Measurements from ENCODE around the gene KIF26A. TPM values are rescaled to one million over a fixed set of nuclear protein-coding genes. Genes with fewer than 3 reads are reported as not detected.

KIF26A gene
- total RNA-seq, 1 donor from 2014 or later, result 0.26 TPM

DNA sequence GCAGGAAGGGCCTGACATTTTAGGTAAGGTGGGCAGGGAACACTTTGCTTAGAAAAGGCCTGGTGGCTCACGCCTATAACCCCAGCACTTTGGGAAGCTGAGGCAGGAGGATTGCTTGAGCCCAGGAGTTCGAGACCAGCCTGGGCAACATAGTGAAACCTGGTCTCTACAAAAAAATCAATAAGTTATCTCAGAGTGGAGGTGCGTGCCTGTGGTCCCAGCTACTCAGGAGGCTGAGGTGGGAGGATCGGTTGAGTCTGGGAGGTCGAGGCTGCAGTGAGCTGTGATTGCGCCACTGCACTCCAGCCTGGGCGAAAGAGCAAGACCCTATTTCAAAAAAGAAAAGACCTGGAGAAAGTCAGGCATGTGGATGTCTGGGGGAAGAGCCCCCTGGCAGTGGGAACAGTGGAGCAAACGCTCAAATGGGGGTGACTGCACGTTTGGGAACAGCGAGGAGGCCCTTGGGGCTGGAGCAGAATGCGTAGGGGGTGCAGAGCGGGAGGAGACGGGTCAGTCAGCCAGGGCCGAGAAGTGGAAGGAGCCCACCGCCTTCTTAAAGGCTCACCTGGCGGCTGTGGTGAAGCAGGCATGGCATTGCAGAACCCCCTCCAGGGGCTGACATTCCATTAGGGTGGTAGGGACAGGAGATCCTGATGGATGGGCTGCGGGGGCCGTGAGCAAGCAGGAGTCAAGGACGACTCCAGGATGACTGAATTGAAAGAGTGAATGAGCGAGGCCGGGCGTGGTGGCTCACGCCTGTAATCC lies 6.2 kb upstream of the KIF26A start:
- DNase-seq (ENCODE audit: low read depth), result no peak
- TF ChIP-seq, protein P1, sequence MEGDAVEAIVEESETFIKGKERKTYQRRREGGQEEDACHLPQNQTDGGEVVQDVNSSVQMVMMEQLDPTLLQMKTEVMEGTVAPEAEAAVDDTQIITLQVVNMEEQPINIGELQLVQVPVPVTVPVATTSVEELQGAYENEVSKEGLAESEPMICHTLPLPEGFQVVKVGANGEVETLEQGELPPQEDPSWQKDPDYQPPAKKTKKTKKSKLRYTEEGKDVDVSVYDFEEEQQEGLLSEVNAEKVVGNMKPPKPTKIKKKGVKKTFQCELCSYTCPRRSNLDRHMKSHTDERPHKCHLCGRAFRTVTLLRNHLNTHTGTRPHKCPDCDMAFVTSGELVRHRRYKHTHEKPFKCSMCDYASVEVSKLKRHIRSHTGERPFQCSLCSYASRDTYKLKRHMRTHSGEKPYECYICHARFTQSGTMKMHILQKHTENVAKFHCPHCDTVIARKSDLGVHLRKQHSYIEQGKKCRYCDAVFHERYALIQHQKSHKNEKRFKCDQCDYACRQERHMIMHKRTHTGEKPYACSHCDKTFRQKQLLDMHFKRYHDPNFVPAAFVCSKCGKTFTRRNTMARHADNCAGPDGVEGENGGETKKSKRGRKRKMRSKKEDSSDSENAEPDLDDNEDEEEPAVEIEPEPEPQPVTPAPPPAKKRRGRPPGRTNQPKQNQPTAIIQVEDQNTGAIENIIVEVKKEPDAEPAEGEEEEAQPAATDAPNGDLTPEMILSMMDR (IDR thresholded peaks at IDR 0.05; ENCODE audit: insufficient read depth, low read length, severe bottlenecking), result no peak
- no peak for FAIRE-seq
- Histone ChIP-seq H3K36me3 (ENCODE audit: control insufficient read depth, insufficient read depth, low read length) (no peaks in the 10 kb centered on the region), H3K4me3 (ENCODE audit: low read depth, low read length) (no peak overlapping the region), H3K27me3 (ENCODE audit: control insufficient read depth, insufficient read depth, low read length) (peaks cover 22% of the 10 kb centered on the region)

DNA sequence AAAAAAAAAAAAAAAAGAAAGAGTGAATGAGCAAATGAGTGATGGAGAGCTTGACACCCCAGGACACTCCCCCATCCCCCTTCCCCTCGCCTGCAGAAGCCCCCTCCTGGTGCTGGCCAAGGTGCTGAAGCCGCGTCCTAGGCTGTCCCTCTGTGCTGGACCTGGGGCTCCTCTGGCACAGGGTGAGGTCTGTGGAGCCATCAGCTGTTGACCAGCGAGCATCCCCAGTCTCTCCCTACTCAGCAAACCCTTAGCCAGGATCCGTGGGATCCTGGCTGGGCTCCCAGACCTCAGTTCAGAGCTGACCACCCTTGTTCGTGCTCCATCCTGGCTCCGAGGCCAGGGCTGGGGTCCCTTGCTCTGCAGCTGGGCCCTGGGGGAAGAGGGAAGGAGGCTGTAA lies 5.4 kb upstream of the KIF26A start:
- TF ChIP-seq, protein P1 (IDR thresholded peaks at IDR 0.05; ENCODE audit: insufficient read depth, low read length, severe bottlenecking), result no peak
- peaks cover 28% of the 10 kb centered on the region for H3K27me3 ChIP-seq (ENCODE audit: control insufficient read depth, insufficient read depth, low read length)
- no peaks in the 10 kb centered on the region for H3K36me3 ChIP-seq (ENCODE audit: control insufficient read depth, insufficient read depth, low read length)
- DNase-seq (ENCODE audit: low read depth) (no peak), FAIRE-seq (no peak)
- no peak overlapping the region for H3K4me3 ChIP-seq (ENCODE audit: low read depth, low read length)

- FAIRE-seq, result no peak
These were observed 4.9 kb upstream of the KIF26A start for GRCh38 chr14:104133496-104133895.

DNA sequence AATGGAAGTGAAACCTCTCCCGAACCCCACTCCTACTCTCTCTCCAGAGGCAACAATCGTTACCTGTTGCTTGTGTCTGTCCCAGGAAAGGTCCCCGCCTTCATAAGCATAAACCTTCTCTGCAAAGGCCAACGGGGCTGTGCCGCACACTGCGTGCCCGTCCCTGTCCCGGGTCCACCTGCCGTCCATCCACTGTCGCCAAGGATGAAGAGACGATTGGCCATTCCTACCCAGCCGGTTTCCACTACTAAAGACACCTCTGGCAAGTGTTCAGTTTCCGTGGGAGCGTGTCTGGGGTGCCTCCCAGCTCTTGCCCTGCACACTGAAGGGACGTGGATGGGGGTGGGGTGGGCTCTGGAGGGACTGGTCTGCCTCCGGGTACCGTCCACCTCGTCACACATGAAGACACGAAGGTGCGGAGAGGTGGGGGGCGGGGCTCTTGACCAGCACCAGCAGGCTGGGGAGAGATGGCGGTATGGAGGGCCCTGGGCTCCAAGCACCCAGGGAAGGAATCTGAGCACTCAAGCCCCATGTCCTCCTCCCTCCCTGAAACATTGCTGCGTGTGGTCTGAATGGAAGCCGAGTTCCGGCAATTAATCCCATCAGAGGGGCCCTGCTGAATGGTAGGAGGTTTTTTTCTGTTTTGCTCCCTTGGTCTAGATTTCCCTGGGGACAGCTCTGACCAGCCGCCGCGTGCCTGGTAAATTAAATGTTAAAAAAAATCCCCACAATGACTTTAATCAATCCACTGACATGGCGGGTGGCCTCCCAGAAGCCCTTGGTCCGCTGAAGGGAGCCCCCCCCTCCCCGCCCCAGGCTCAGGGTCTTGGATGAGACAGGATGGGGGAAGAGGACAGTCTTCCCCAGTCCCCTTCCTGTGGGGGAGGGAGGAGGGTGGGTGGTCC lies 4.1 kb upstream of the KIF26A start:
- Histone ChIP-seq H3K36me3 (ENCODE audit: control insufficient read depth, insufficient read depth, low read length) (no peaks in the 10 kb centered on the region), H3K4me3 (ENCODE audit: low read depth, low read length) (no peak overlapping the region), H3K27me3 (ENCODE audit: control insufficient read depth, insufficient read depth, low read length) (peaks cover 31% of the 10 kb centered on the region)
- FAIRE-seq, result no peak
- DNase-seq (ENCODE audit: low read depth), result no peak
- TF ChIP-seq, protein P1 (IDR thresholded peaks at IDR 0.05; ENCODE audit: insufficient read depth, low read length, severe bottlenecking), result no peak

More at GRCh38 chr14:104133496-104133895, 4.9 kb upstream of the KIF26A start:
- H3K27me3 ChIP-seq (ENCODE audit: control insufficient read depth, insufficient read depth, low read length), result peaks cover 29% of the 10 kb centered on the region
- H3K36me3 ChIP-seq (ENCODE audit: control insufficient read depth, insufficient read depth, low read length), result no peaks in the 10 kb centered on the region
- no peak for DNase-seq (ENCODE audit: low read depth)
- TF ChIP-seq, protein P1 (IDR thresholded peaks at IDR 0.05; ENCODE audit: insufficient read depth, low read length, severe bottlenecking), result no peak
- no peak overlapping the region for H3K4me3 ChIP-seq (ENCODE audit: low read depth, low read length)

DNA sequence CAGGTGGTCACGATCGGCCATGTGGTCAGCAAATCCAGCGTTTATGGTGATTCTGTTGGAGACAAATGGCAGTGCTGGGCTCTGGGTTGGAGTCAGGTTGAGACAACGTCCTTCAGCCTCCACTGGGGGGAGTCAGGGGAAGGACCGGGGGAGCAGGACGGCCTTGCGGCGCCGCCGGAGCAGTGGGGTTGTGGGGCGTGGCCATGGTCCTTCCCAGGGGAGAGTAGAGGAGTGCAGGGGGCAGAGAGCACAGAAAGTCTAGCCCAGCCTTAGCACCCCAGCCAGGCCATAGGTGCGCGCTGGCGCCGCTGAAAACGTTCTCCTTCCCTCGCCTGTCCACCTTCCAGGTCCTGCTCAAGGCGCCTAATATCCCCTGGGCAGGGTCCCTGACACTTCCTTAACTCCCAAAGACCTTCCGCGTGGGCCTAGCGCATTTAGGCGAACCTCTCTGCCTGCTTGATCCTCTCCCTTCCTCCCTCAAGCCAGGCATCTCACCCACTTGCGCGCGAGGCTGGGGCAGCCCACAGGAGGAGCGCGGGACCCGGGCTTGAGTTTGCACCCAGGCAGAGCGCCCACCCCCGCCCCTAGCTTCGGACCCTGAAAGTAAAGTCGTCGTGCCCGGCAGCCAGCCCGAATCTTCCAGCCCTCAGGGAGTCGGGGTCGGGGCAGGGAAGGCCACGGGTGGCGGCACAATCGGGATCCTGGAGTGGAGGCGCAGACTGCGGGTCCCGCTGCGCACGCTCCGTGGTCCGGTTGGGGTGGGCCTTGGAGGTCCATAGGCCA lies 3.1 kb upstream of the KIF26A start:
- H3K27me3 ChIP-seq (ENCODE audit: control insufficient read depth, insufficient read depth, low read length), result peaks cover 33% of the 10 kb centered on the region
- no peak overlapping the region for H3K4me3 ChIP-seq (ENCODE audit: low read depth, low read length)
- no peaks in the 10 kb centered on the region for H3K36me3 ChIP-seq (ENCODE audit: control insufficient read depth, insufficient read depth, low read length)
- DNase-seq (ENCODE audit: low read depth), result peak; percentile 6
- FAIRE-seq, result no peak
- TF ChIP-seq, protein P1 (IDR thresholded peaks at IDR 0.05; ENCODE audit: insufficient read depth, low read length, severe bottlenecking), result peak; percentile 16

Measured in bronchial epithelial cell (primary cell).